Choroid plexus epithelial cell (primary cell): ENCODE results near the gene TTC7B.

Experiments
- DNase-seq: peaks from one replicate; pipeline ENCODE4 v3.0.0-alpha.2; 2010; ENCODE audit warnings: low read depth
- H3K4me3 ChIP-seq: 2 replicates; pipeline ENCODE4 v1.5.1; 2011; ENCODE audit warnings: low read depth, mild to moderate bottlenecking, control low read depth, low read length, moderate library complexity
- TF ChIP-seq, protein P1 (sequence below): conservative IDR thresholded peaks from 2 replicates; pipeline ENCODE4 v1.5.1; 2011; ENCODE audit warnings: low read depth, mild to moderate bottlenecking, control low read depth, inconsistent platforms, low read length, moderate library complexity

The TTC7B gene

GRCh38 chr14:90568405-90568804 lies 247.8 kb downstream of the TTC7B start:
- no peak for DNase-seq
- H3K4me3 ChIP-seq, result no peak overlapping the region
- TF ChIP-seq, protein P1, sequence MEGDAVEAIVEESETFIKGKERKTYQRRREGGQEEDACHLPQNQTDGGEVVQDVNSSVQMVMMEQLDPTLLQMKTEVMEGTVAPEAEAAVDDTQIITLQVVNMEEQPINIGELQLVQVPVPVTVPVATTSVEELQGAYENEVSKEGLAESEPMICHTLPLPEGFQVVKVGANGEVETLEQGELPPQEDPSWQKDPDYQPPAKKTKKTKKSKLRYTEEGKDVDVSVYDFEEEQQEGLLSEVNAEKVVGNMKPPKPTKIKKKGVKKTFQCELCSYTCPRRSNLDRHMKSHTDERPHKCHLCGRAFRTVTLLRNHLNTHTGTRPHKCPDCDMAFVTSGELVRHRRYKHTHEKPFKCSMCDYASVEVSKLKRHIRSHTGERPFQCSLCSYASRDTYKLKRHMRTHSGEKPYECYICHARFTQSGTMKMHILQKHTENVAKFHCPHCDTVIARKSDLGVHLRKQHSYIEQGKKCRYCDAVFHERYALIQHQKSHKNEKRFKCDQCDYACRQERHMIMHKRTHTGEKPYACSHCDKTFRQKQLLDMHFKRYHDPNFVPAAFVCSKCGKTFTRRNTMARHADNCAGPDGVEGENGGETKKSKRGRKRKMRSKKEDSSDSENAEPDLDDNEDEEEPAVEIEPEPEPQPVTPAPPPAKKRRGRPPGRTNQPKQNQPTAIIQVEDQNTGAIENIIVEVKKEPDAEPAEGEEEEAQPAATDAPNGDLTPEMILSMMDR, result no peak

GRCh38 chr14:90567991-90568390 lies 248.2 kb downstream of the TTC7B start:
- no peak overlapping the region for H3K4me3 ChIP-seq
- TF ChIP-seq, protein P1, result no peak
- DNase-seq, result no peak

GRCh38 chr14:90567191-90567590 lies 249.0 kb downstream of the TTC7B start:
- no peak for DNase-seq
- TF ChIP-seq, protein P1, result no peak
- H3K4me3 ChIP-seq, result no peak overlapping the region

DNA sequence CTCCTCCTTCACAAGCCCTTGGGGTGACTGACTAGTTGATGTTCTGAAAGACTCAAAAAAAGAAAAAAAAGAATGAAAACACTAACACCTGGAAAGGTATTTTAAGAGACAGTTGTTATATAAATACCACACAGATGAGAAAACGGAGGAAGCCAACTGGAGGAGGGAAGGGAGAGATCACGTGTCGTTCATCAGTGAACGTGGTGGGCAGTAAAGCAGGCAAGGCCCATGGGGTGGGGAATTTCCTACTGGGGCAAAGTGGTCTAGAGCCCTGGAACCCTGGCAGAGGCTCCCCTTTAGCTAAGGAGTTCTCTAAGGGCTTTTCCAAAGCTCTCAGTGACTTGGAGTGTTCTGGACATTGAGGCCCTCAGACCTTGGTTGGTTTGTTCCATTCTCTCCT lies 249.7 kb downstream of the TTC7B start:
- H3K4me3 ChIP-seq, result no peak overlapping the region
- TF ChIP-seq, protein P1, result no peak
- no peak for DNase-seq

- no peak overlapping the region for H3K4me3 ChIP-seq
- no peak for DNase-seq
- TF ChIP-seq, protein P1, result no peak
Measured at GRCh38 chr14:90564496-90564895, 251.7 kb downstream of the TTC7B start.

DNA sequence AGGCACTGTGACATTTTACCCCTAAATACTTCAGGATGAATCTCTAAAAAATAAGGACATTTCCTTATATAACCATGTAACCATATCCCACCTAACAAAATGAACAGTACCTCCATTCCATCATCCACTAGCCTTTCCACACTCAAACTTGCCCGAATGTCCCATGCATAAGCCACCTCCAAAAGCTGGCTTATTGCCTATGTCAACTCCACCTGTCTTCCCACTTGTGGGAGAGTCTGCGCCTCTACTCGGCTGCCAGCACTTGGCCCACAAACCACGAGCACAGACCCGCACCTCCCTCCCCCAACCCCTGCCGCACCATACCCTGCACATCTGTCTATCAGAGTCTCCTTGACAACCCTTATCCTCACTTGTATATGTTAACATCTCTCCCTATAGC lies 253.6 kb downstream of the TTC7B start:
- no peak overlapping the region for H3K4me3 ChIP-seq
- DNase-seq, result no peak
- TF ChIP-seq, protein P1, result no peak

DNA sequence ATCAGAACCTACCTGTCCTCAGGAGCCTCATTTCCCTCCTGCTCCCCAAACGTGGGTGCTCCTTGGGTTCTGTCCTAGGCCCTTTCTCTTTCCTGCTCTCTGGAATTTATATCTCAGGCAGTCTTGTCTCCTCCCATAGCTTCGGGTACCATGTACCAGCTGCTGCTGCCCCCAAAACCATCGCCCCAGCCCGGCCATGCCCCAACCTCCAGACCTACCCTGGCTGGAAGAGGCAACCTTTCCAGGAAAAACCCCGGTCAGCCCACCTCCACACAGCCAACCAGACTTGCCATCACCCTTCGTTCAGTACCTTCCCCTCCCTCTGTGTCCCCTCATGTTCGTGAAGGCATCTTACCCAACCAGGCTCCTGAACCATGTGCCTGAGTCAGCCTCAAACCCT lies 254.3 kb downstream of the TTC7B start:
- DNase-seq, result no peak

More for the DNA sequence above, 254.3 kb downstream of the TTC7B start:
- TF ChIP-seq, protein P1, result no peak
- no peak overlapping the region for H3K4me3 ChIP-seq
